H54 (cell line): ENCODE measurements around the gene JAG2.

ENCODE experiments used
- DNase-seq: peaks from one replicate; pipeline ENCODE4 v3.0.0; 2011; ENCODE audit warnings: low spot score, mixed read lengths; ENCODE audit not compliant: insufficient read length
- FAIRE-seq: peaks from 3 replicates; lab custom pipeline; 2011; peaks lifted over from hg19 to GRCh38; lab: Jason Lieb, UNC
- POLR2A ChIP-seq: IDR thresholded peaks from 2 replicates; pipeline ENCODE4 v1.6.1; 2011; ENCODE audit warnings: low read depth, mild to moderate bottlenecking, low read length

JAG2 gene

GRCh38 chr14:105150368-105151083 lies 18.1 kb downstream of the JAG2 start:
- FAIRE-seq, result no peak
- DNase-seq, result no peak
- no peak for TF ChIP-seq POLR2A

GRCh38 chr14:105150026-105150367 lies 18.6 kb downstream of the JAG2 start:
- DNase-seq (no peak), FAIRE-seq (no peak)
- no peak for TF ChIP-seq POLR2A

GRCh38 chr14:105149146-105149781 lies 19.3 kb downstream of the JAG2 start:
- no peak for FAIRE-seq
- TF ChIP-seq POLR2A, result no peak
- DNase-seq, result no peak

- FAIRE-seq (no peak), DNase-seq (no peak)
Observed at GRCh38 chr14:105148604-105149145, 19.9 kb downstream of the JAG2 start.

GRCh38 chr14:105147671-105148603 lies 20.6 kb downstream of the JAG2 start:
- no peak for FAIRE-seq
- TF ChIP-seq POLR2A, result no peak
- DNase-seq, result no peak

More at GRCh38 chr14:105148604-105149145, 19.9 kb downstream of the JAG2 start:
- no peak for TF ChIP-seq POLR2A

GRCh38 chr14:105146976-105147635 lies 21.5 kb downstream of the JAG2 start:
- TF ChIP-seq POLR2A, result no peak
- no peak for FAIRE-seq

GRCh38 chr14:105146181-105146975 lies 22.2 kb downstream of the JAG2 start:
- no peak for FAIRE-seq
- TF ChIP-seq POLR2A, result no peak

More at GRCh38 chr14:105146976-105147635, 21.5 kb downstream of the JAG2 start:
- no peak for DNase-seq

GRCh38 chr14:105145381-105146180 lies 23.0 kb downstream of the JAG2 start:
- no peak for DNase-seq
- no peak for TF ChIP-seq POLR2A
- no peak for FAIRE-seq

More at GRCh38 chr14:105146181-105146975, 22.2 kb downstream of the JAG2 start:
- no peak for DNase-seq

- FAIRE-seq (no peak), DNase-seq (no peak)
- no peak for TF ChIP-seq POLR2A
Observed at GRCh38 chr14:105144666-105145380, 23.8 kb downstream of the JAG2 start.

GRCh38 chr14:105144026-105144665 lies 24.4 kb downstream of the JAG2 start:
- no peak for TF ChIP-seq POLR2A
- no peak for FAIRE-seq
- DNase-seq, result no peak
